ENCODE data around the gene MARCHF2. TPM values are rescaled to one million over a fixed set of nuclear protein-coding genes. Genes with fewer than 3 reads are reported as not detected.

Gene MARCHF2
- total RNA-seq, 1 experiment from 2014 or later: 58.7 TPM

DNA sequence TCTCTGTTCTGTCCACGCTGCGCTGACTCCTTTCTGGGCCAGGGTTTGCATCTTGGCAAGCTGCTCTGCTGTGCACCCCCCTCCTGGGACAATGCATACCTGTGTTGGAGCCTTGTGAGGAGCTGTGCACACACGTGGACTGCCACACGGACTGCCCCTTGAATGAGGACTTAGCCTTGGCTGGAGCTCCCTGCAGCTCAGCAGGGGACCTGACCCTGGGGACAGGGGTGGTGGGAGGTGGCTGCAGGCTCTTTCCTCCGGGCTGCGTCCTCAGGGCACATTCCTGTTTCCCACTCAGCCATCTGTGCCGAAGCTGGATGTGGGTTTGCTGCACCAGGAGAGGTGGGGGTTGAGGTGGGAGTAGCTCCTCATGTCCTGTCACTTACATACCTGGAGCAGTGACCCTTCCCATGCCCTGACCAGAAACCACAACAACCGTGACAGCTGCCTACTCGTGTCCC lies 14.8 kb upstream of the MARCHF2 start:
- POLR2A ChIA-PET (ENCODE audit: unreplicated experiment): no interaction called here
- H2AFZ ChIP-seq (ENCODE audit: low read length): no peak overlapping the region
- DNase-seq: no peak
- H3K4me2 ChIP-seq (ENCODE audit: low read length): no peak overlapping the region
- ATAC-seq: no peak
- intact Hi-C loops (cut with micrococcal nuclease): no loop called here
- H3K79me2 ChIP-seq (ENCODE audit: low read length): peaks cover 44% of the 10 kb centered on the region
- no peaks in the 10 kb centered on the region for H3F3A ChIP-seq (ENCODE audit: low read length, unreplicated experiment)
- no peak for TF ChIP-seq EZH2 (IDR thresholded peaks at IDR 0.05; ENCODE audit: low read length, unreplicated experiment)
- TF ChIP-seq EZH2phosphoT487 (IDR thresholded peaks at IDR 0.05; ENCODE audit: borderline replicate concordance, low read length): no peak
- TF ChIP-seq, protein P1, sequence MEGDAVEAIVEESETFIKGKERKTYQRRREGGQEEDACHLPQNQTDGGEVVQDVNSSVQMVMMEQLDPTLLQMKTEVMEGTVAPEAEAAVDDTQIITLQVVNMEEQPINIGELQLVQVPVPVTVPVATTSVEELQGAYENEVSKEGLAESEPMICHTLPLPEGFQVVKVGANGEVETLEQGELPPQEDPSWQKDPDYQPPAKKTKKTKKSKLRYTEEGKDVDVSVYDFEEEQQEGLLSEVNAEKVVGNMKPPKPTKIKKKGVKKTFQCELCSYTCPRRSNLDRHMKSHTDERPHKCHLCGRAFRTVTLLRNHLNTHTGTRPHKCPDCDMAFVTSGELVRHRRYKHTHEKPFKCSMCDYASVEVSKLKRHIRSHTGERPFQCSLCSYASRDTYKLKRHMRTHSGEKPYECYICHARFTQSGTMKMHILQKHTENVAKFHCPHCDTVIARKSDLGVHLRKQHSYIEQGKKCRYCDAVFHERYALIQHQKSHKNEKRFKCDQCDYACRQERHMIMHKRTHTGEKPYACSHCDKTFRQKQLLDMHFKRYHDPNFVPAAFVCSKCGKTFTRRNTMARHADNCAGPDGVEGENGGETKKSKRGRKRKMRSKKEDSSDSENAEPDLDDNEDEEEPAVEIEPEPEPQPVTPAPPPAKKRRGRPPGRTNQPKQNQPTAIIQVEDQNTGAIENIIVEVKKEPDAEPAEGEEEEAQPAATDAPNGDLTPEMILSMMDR (conservative IDR thresholded peaks at IDR 0.05; ENCODE audit: low read depth, low read length): no peak
- no peak overlapping the region for H3K9ac ChIP-seq (ENCODE audit: low read length)
- peaks cover 31% of the 10 kb centered on the region for H4K20me1 ChIP-seq (ENCODE audit: low read length)
- BruUV-seq (replicated peaks): no TSS peak
- H3K27me3 ChIP-seq (ENCODE audit: low read length): no peaks in the 10 kb centered on the region
- H3K9me2 ChIP-seq (replicated peaks; ENCODE audit: low read length): no peaks in the 10 kb centered on the region
- H3K36me3 ChIP-seq (ENCODE audit: low read depth, low read length): peaks cover 14% of the 10 kb centered on the region
- no peak overlapping the region for H3K27ac ChIP-seq (ENCODE audit: low read length)
- H3K4me1 ChIP-seq (ENCODE audit: insufficient read depth, low read length): peaks cover 9% of the 10 kb centered on the region
- CTCF ChIA-PET: interaction anchor here (0.6 kb wide), 1 partner anchor 47 kb away, joined by 3 read pairs; no protein-coding TSS in a partner anchor
- no peak overlapping the region for H3K4me3 ChIP-seq (ENCODE audit: low read length)
- H3K9me3 ChIP-seq (ENCODE audit: low read length): no peaks in the 10 kb centered on the region

DNA sequence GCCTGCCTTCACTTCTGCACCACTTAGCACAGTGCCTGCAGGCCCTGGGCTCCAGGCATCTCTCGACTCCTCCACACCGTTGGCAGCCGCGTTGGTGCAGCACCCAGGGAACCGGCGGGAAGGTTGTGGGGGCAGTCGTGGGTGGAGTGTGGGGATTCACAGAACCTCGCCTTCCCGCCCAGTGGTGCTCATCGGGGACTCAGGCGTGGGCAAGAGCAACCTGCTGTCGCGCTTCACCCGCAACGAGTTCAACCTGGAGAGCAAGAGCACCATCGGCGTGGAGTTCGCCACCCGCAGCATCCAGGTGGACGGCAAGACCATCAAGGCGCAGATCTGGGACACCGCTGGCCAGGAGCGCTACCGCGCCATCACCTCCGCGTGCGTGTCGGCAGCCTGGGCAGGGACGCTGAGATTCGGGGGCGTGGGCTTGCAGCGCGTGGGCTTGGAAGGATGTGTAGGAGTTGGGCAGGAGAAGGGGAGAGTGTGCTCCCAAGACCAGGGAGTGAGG lies 13.4 kb upstream of the MARCHF2 start:
- peaks cover 16% of the 10 kb centered on the region for H3K36me3 ChIP-seq (ENCODE audit: low read depth, low read length)
- peaks cover 3% of the 10 kb centered on the region for H3K4me1 ChIP-seq (ENCODE audit: insufficient read depth, low read length)
- no TSS peak for BruUV-seq (replicated peaks)
- no peaks in the 10 kb centered on the region for H3F3A ChIP-seq (ENCODE audit: low read length, unreplicated experiment)
- H2AFZ ChIP-seq (ENCODE audit: low read length): no peak overlapping the region
- CTCF ChIA-PET: no interaction called here
- H3K9me2 ChIP-seq (replicated peaks; ENCODE audit: low read length): no peaks in the 10 kb centered on the region
- ATAC-seq (no peak), DNase-seq (no peak)
- H3K9me3 ChIP-seq (ENCODE audit: low read length): no peaks in the 10 kb centered on the region
- no peak overlapping the region for H3K4me2 ChIP-seq (ENCODE audit: low read length)
- intact Hi-C loops (cut with micrococcal nuclease): no loop called here
- no peak for TF ChIP-seq EZH2 (IDR thresholded peaks at IDR 0.05; ENCODE audit: low read length, unreplicated experiment)
- no peak for TF ChIP-seq EZH2phosphoT487 (IDR thresholded peaks at IDR 0.05; ENCODE audit: borderline replicate concordance, low read length)
- no peak overlapping the region for H3K9ac ChIP-seq (ENCODE audit: low read length)
- H3K4me3 ChIP-seq (ENCODE audit: low read length): no peak overlapping the region
- H3K27ac ChIP-seq (ENCODE audit: low read length): no peak overlapping the region
- H3K27me3 ChIP-seq (ENCODE audit: low read length): no peaks in the 10 kb centered on the region
- POLR2A ChIA-PET (ENCODE audit: unreplicated experiment): no interaction called here
- peaks cover 27% of the 10 kb centered on the region for H4K20me1 ChIP-seq (ENCODE audit: low read length)
- H3K79me2 ChIP-seq (ENCODE audit: low read length): peaks cover 32% of the 10 kb centered on the region

- Histone ChIP-seq H3K4me2 (ENCODE audit: low read length) (no peak overlapping the region), H3K27me3 (ENCODE audit: low read length) (no peaks in the 10 kb centered on the region), H3K4me1 (ENCODE audit: insufficient read depth, low read length) (no peaks in the 10 kb centered on the region), H3K36me3 (ENCODE audit: low read depth, low read length) (peaks cover 19% of the 10 kb centered on the region), H3K9me3 (ENCODE audit: low read length) (no peaks in the 10 kb centered on the region), H4K20me1 (ENCODE audit: low read length) (peaks cover 12% of the 10 kb centered on the region; the same call in 1 of the 2 replicates), H3F3A (ENCODE audit: low read length, unreplicated experiment) (no peaks in the 10 kb centered on the region), H3K79me2 (ENCODE audit: low read length) (peaks cover 16% of the 10 kb centered on the region), H2AFZ (ENCODE audit: low read length) (no peak overlapping the region), H3K9me2 (replicated peaks; ENCODE audit: low read length) (no peaks in the 10 kb centered on the region), H3K27ac (ENCODE audit: low read length) (no peak overlapping the region), H3K9ac (ENCODE audit: low read length) (no peak overlapping the region), H3K4me3 (ENCODE audit: low read length) (no peak overlapping the region)
- TF ChIP-seq EZH2phosphoT487 (IDR thresholded peaks at IDR 0.05; ENCODE audit: borderline replicate concordance, low read length) (no peak), EZH2 (IDR thresholded peaks at IDR 0.05; ENCODE audit: low read length, unreplicated experiment) (no peak)
- TF ChIP-seq, protein P1 (conservative IDR thresholded peaks at IDR 0.05; ENCODE audit: low read depth, low read length): no peak
- ATAC-seq (no peak), DNase-seq (no peak)
- CTCF ChIA-PET: interaction anchor here (0.7 kb wide), 1 partner anchor 11 kb away, joined by 3 read pairs; the partner anchor contains the start of gene MARCHF2
- POLR2A ChIA-PET (ENCODE audit: unreplicated experiment): no interaction called here
- intact Hi-C loops (cut with micrococcal nuclease): no loop called here
- no TSS peak for BruUV-seq (replicated peaks)
Observed at GRCh38 chr19:8401981-8402411, 11.1 kb upstream of the MARCHF2 start.

All from PC-3 (cell line).